ENCODE data around the gene OR8J1.
"Not testable (repeated sequence)": the region's sequence is repeated elsewhere in the genome, so short reads cannot be mapped to it uniquely, and the experiment has no call there.

OR8J1 gene, protein sequence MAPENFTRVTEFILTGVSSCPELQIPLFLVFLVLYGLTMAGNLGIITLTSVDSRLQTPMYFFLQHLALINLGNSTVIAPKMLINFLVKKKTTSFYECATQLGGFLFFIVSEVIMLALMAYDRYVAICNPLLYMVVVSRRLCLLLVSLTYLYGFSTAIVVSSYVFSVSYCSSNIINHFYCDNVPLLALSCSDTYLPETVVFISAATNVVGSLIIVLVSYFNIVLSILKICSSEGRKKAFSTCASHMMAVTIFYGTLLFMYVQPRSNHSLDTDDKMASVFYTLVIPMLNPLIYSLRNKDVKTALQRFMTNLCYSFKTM

DNA sequence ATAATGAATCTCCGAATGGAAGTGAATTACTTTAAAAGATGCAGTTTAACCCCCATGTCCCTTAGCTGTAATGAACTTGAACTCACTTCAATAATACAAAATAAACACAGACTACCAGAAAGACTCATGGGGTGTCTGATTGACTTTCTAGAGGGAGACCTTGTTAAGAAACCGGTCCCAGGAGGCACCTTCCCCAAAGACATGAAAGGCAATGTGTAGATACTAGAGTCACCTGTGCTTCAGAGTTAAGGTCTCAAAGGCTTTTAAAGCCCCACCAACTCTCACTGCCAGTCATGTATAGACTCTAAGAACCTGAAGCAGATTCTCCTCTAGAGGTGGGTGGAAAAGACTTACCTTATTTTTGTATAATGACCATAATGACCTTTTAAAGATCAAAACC, at the start of gene OR8J1:
TSS of gene OR8J1 (plus strand) at position 301 of the 400 bp plus-strand sequence. CDS start 5,956 bp downstream, outside the sequence.
- DNase-seq = no peak

DNA sequence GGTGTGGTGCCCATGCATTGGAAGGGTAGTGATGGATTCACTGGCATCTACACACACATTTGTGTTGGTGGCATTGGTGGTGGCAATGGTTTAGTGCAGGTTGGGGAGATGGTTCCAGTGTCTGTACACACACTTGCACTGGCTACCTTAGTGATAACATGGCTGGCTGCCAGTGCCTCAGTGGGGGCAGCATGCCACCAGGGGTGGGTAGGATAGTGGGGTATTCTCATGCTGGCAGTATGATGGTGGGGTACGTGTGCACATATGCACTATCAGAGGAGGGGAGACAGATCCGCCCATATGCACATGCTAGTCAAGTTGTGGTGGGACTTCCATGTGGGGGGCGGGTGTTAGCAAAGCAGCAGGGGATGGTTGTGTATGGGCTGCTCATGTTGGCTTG, 46.3 kb upstream of the OR8J1 start:
- no peak for DNase-seq

DNA sequence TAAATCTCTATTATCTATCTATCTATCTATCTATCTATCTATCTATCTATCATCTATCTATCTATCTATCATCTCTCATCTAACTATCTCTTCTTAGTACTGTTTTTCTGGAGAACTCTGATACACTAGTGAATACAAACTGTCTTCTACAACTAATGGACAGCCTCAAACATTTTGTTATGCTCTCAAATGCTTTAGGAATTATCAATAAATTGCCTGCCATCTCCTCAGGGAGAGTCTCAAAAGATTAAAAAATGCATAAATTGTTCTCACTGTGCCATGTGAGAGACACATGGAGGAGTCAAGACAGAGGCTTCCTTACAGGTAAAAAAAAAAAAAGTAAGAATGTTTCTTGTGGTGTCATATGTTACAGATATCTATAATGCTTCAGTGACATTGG, 39.2 kb upstream of the OR8J1 start, which contains the start of gene OR8K3:
TSS of gene OR8K3 (plus strand) at position 301 of the 400 bp plus-strand sequence. CDS start 3,163 bp downstream, outside the sequence.
- no peak for DNase-seq

DNA sequence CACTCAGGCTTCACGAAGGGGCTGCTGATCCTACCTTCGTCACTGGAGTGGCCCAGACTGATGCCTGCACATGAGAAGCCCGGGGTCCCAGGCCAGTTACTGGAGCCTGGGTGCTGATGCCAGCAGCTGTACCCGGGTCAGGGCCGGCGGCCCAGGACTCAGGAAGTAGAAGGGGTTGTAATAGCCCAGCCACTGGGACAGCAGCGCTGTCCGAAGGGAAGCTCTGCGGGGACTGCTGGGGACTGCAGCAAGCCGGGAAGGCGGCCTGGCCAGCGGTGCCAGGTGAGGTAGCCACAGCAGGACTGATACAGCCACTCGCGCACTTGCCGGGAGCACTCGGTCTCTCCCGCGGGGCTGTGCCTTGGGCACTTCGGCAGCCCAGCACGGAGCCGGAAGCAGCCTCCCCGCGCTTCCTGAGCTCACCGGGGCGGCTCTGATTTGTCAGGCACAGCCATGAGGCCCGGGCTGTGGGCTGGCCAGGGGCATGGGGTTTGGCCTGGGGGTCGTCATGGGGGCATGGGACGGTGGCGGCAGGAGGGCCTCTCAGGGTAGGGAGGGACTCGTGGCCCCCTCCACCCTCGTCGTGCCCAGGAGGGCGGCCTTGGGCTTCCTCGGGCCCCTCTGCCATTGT, 22.1 kb upstream of the OR8J1 start:
- no peak for DNase-seq

DNA sequence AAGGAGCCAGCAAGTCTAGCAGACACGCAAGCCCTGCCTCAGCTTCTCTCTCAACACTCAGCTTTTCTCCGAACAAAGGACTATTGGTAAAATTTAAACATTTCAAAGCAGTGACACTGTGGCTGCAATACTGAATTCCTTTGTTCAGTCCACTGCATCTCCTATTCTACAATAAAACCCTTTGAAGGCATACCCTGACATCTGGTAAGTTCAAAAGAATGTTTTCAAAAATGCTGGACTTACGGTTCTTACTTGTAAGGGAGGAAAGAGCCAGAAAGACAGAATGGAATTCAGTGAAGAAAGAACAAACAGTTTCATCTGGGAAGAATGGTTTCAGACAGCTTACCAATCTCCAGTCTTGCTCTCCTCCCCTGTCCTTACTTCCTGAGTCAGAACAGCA, 20.9 kb upstream of the OR8J1 start:
- no peak for DNase-seq

DNA sequence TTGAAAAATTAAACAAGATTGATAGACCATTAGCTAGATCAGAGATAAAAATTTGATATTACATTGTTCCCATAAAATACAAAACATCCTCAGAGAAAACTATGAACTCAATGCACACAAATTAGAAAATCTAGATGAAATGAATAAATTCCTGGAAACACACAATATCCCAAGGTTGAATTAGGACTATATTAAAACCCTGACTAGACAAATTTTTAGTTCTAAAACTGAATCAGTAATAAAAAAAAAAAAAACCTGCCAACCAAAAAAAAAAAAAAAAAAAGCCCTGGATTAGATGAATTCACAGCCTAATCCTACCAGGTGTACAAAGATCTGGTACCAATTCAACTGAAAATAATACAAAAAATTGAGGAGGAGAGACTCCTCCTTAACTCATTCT, 13.8 kb upstream of the OR8J1 start:
- no peak for DNase-seq

DNA sequence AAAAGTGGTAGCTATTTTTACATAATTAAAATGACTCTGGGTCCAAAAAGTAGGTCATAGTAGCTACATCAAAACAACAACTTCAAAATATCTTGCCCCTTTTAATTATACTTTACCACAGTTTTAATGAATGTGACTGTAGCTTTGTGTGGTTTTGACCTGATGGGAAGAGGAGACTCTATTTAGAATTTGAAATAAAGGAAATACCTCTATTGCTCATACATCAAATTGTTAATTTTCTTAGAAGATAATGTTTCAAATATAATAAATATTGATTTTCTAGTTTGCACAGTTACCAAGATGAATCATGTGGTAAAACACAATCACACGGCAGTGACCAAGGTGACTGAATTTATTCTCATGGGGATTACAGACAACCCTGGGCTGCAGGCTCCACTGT, 8.4 kb upstream of the OR8J1 start, which contains the start of gene OR8K1:
TSS of gene OR8K1 (plus strand) at position 301 of the 400 bp plus-strand sequence. CDS start at position 301, 0 bp downstream.
- no peak for DNase-seq

DNA sequence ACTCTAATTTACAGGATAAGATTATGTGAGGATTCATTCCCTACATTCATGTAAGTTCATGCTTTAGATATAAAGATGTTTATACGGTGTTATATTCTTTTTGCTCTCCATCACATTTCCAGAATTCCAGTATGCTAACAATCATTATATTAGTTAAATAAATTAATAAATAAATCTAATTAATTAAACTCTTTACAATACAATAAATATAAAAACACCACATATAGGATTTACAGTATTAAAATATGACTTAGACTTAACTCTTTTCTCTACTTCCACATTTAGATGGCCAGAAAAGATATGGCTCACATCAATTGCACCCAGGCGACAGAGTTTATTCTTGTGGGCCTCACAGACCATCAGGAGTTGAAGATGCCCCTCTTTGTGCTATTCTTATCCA, 21.2 kb downstream of the OR8J1 start, which contains the start of gene OR8U1:
TSS of gene OR8U1 (plus strand) at position 301 of the 400 bp plus-strand sequence. CDS start at position 301, 0 bp downstream.
- no peak for DNase-seq

DNA sequence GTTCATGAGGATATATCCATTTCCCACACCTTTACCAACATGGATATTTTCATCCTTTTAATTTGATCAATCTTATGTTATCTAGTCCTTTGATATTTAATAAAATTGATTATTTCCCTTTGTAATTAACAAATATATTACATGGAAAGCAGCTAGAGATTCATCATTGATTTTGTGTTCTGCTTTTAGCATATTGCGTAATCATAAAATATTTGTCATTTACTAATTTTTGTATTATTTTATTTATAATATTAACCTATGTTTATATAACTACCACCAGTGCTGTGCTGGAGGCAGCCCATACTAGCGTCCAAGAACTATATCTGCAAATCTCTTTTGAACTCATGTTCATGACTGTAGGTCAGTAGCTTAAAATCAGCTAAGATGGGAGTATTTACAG, 26.0 kb downstream of the OR8J1 start:
- DNase-seq = no peak

DNA sequence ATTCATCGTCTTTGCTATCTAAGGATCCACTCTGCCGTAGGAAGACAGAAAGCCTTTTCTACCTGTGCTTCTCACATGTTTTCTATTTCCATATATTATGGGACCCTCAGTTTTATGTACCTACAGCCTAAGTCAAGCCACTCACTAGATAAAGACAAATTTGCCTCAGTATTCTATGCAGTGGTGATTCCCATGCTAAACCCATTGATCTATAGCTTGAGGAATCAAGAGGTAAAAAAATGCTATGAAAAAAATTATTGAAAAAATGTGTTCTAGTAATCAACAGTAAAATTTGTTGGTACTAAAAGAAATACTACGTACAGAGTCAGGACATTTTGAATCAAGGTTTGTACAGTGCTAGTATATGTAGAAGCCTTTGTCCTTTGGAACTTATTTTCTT, 40.3 kb downstream of the OR8J1 start:
- no peak for DNase-seq

DNA sequence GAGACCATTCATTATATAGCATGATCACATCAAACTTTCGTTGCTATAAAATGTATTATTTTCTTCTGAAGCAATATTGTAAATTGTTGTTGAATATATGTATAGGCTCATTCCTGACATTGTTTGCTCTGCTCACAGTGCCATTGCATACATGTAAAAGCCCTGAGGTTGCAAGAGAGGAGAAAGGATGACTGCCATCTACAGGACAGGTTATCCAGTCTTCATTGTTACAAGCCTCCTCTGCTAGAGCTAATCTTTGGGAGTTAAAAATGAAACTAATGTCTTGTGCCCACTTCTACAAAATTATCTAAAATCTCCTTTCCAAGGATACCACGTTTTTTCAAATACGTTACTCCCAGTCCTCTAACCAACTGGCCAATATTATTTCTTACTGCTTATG, 42.0 kb downstream of the OR8J1 start:
- DNase-seq = no peak

DNA sequence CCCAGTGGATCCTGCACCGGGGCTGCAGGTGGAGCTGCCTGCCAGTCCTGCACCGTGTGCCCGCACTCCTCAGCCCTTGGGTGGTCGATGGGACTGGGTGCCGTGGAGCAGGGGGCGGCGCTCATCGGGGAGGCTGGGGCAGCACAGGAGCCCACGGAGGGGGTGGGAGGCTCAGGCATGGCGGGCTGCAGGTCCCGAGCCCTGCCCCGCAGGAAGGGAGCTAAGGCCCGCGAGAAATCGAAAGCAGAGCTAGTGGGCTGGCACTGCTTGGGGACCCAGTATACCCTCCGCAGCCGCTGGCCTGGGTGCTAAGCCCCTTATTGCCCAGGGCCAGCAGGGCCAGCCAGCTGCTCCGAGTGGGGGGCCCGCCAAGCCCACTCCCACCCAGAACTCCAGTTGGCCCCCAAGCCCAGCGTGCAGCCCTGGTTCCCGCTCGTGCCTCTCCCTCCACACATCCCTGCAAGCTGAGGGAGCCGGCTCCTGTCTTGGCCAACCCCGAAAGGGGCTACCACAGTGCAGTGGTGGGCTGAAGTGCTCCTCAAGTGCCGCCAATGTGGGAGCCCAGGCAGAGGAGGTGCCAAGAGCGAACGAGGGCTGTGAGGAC, 47.9 kb downstream of the OR8J1 start:
- not testable (repeated sequence) for DNase-seq

DNA sequence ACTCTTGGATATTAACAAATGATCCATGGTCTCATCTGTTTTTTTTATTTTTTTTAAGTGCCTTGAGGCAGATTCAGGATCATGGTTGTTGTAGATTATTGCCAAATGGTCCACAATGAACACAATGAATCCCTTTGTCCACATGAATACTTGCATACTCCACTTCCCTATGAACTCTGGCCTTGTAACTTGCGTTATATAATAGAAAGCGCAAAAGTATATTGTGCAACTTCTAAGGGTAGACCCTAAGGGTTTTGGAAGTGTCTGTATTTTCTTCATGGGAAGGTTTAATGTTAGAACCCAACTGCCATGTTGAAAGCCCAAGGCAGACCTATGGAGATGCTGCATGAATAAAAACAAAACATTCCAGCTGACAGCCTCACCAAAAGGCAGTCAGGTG, 50.3 kb downstream of the OR8J1 start:
- no peak for DNase-seq

DNA sequence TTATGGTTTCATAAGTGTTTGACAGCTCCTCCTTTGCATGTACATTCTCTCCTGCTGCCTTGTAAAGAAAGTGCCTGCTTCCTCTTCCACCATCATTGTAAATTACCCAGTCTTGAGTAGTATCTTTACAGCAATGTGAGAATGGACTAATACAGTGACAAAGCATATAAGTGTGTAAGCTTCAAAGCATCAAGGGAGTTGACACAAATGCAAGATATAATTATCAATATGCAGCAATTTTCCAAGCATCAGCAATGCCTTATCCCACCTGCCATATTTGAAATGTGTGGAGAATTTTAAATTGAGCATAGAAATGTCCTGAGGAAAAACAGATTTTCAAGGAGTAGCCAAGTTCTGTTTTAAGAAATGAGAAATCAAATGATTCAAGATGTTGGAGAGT, 56.7 kb downstream of the OR8J1 start:
- no peak for DNase-seq
